Right lobe of liver (tissue), 4 donors: Measurements from ENCODE around the gene OR7G3.

Source experiments
- POLR2A ChIP-seq: fragments of 450-650 bp; IDR thresholded peaks from one replicate; pipeline ENCODE4 v1.6.1; 2017; ENCODE audit warnings: antibody characterized with exemption, mild to moderate bottlenecking
- TF ChIP-seq, protein P1 (sequence below), 4 donors: fragments of 200-600 bp in 3 of 4; fragments of 450-650 bp in 1 of 4; IDR thresholded peaks; one replicate each; pipeline versions ENCODE4 v1.5.1 to v1.8.0; 2016 to 2022; ENCODE audit warnings: antibody characterized with exemption in 4 of 4, mild to moderate bottlenecking in 2 of 4
- donor health status: DM: no; HTN: no; CAD: no.
- donor health status: DM: no; HTN: no; CAD: no.
- donor health status: DM: no; HTN: yes; CAD: no.

DNA sequence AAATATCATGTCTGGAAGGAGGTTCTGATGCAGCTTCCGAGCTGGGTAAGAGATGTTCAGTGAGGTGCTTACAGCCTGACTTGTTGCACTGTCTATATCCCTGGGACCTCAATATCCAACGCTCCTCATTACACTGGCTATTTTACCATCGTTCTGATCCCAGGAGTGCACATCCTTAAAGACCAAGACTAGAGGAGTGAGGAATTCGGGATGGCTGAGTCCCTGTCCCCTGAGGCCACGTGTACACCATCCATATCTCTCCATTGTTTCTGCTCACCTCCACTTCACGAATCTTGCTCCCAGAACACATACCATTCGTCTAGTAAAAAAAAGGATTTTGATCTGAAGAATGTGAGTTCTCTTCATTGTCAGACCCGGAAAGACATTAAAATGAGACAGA lies 19.4 kb downstream of the OR7G3 start, which contains the start of gene OR7G2:
- TF ChIP-seq, protein P1, sequence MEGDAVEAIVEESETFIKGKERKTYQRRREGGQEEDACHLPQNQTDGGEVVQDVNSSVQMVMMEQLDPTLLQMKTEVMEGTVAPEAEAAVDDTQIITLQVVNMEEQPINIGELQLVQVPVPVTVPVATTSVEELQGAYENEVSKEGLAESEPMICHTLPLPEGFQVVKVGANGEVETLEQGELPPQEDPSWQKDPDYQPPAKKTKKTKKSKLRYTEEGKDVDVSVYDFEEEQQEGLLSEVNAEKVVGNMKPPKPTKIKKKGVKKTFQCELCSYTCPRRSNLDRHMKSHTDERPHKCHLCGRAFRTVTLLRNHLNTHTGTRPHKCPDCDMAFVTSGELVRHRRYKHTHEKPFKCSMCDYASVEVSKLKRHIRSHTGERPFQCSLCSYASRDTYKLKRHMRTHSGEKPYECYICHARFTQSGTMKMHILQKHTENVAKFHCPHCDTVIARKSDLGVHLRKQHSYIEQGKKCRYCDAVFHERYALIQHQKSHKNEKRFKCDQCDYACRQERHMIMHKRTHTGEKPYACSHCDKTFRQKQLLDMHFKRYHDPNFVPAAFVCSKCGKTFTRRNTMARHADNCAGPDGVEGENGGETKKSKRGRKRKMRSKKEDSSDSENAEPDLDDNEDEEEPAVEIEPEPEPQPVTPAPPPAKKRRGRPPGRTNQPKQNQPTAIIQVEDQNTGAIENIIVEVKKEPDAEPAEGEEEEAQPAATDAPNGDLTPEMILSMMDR (IDR thresholded peaks at IDR 0.05) = no peak
- no peak for TF ChIP-seq POLR2A
